GM21360 (cell line): ENCODE measurements around the gene PRDM12.
"Not testable (repeated sequence)": the region's sequence is repeated elsewhere in the genome, so short reads cannot be mapped to it uniquely, and the experiment has no call there.

ENCODE experiments used
- ATAC-seq: cut with Tn5 transposase; IDR thresholded peaks from one replicate; pipeline ENCODE4 v1.9.1; 2021; ENCODE audit warnings: mild to moderate bottlenecking, moderate library complexity; ENCODE audit not compliant: unreplicated experiment

The PRDM12 gene

GRCh38 chr9:130663258-130663976 lies 977 bp upstream of the PRDM12 start:
- ATAC-seq, result no peak

GRCh38 chr9:130663977-130664250 lies 480 bp upstream of the PRDM12 start:
- no peak for ATAC-seq

- ATAC-seq, result no peak
Observed at GRCh38 chr9:130665029-130665430, 636 bp downstream of the PRDM12 start.

GRCh38 chr9:130665431-130666392 lies 1.3 kb downstream of the PRDM12 start:
- no peak for ATAC-seq

- no peak for ATAC-seq
Observed at GRCh38 chr9:130666393-130667119, 2.2 kb downstream of the PRDM12 start.

GRCh38 chr9:130667120-130667435 lies 2.7 kb downstream of the PRDM12 start:
- ATAC-seq, result no peak

GRCh38 chr9:130668196-130668595 lies 3.8 kb downstream of the PRDM12 start:
- ATAC-seq, result no peak

GRCh38 chr9:130668659-130669058 lies 4.3 kb downstream of the PRDM12 start:
- no peak for ATAC-seq

GRCh38 chr9:130669965-130670364 lies 5.6 kb downstream of the PRDM12 start:
- ATAC-seq, result no peak

- no peak for ATAC-seq
Observed at GRCh38 chr9:130670644-130671043, 6.2 kb downstream of the PRDM12 start.

GRCh38 chr9:130672466-130672865 lies 8.1 kb downstream of the PRDM12 start:
- no peak for ATAC-seq

- ATAC-seq, result no peak
Observed at GRCh38 chr9:130672933-130673615, 8.7 kb downstream of the PRDM12 start.

- no peak for ATAC-seq
Observed at GRCh38 chr9:130675396-130675795, 11.0 kb downstream of the PRDM12 start.

GRCh38 chr9:130677252-130677651 lies 12.9 kb downstream of the PRDM12 start:
- ATAC-seq, result no peak

- no peak for ATAC-seq
Observed at GRCh38 chr9:130680836-130681768, 16.7 kb downstream of the PRDM12 start.

- no peak for ATAC-seq
Observed at GRCh38 chr9:130681769-130682420, 17.5 kb downstream of the PRDM12 start.

GRCh38 chr9:130682421-130683121 lies 18.2 kb downstream of the PRDM12 start:
- ATAC-seq, result no peak

GRCh38 chr9:130685104-130685503 lies 20.7 kb downstream of the PRDM12 start:
- no peak for ATAC-seq

GRCh38 chr9:130685945-130686344 lies 21.6 kb downstream of the PRDM12 start:
- not testable (repeated sequence) for ATAC-seq
